Endothelial cell of umbilical vein (primary cell): ENCODE results near the gene SLC16A6. TPM values are rescaled to one million over a fixed set of nuclear protein-coding genes. Genes with fewer than 3 reads are reported as not detected.

Source experiments
- BruUV-seq: library from RNA; stranded (reverse); fragments of 400-500 nt; replicated peaks from 2 replicates; lab custom pipeline; 2021; lab: Mats Ljungman, UMichigan
- CTCF ChIA-PET: fragments of 300-600, 350-600 bp; sonication (Branson Sonifier 250); formaldehyde crosslinking; loops from one replicate; lab custom pipeline; 2021; ENCODE audit warnings: antibody characterized with exemption, inconsistent platforms; lab: Charles Lee
- POLR2A ChIA-PET: fragments of 300-600, 350-600 bp; sonication (Branson Sonifier 250); formaldehyde crosslinking; loops from one replicate; lab custom pipeline; 2021; ENCODE audit warnings: antibody characterized with exemption, inconsistent platforms; lab: Charles Lee
- DNase-seq: peaks from one replicate; pipeline ENCODE4 v3.0.0-alpha.2; 2011; ENCODE audit warnings: low read depth, low spot score
- FAIRE-seq: peaks from 2 replicates; lab custom pipeline; 2011; peaks lifted over from hg19 to GRCh38; lab: Jason Lieb, UNC
- H2AFZ ChIP-seq: 2 replicates; pipeline ENCODE4 v1.6.0; 2012; ENCODE audit warnings: low read depth, low read length, control low read depth, inconsistent platforms
- H3K27ac ChIP-seq: 2 replicates; pipeline ENCODE4 v1.5.1; 2011; ENCODE audit warnings: low read depth, mild to moderate bottlenecking, control low read depth, low read length, moderate library complexity; ENCODE audit not compliant: insufficient read depth
- H3K27me3 ChIP-seq, 2 experiments: 2 replicates each; pipeline versions ENCODE4 v1.6.0 to v1.6.1; 2011; ENCODE audit warnings: low read length in 2 of 2, mixed read lengths in 1 of 2; ENCODE audit not compliant: control insufficient read depth in 2 of 2, insufficient read depth in 2 of 2
- H3K36me3 ChIP-seq, 2 experiments: 2 replicates in 1 of 2; 3 replicates in 1 of 2; pipeline ENCODE4 v1.5.1; 2011; ENCODE audit warnings: low read length in 2 of 2, mild to moderate bottlenecking in 1 of 2, moderate library complexity in 1 of 2; ENCODE audit not compliant: control insufficient read depth in 2 of 2, insufficient read depth in 2 of 2; ENCODE audit errors: extremely low read depth in 1 of 2
- H3K4me1 ChIP-seq: 3 replicates; pipeline ENCODE4 v1.5.1; 2011; ENCODE audit warnings: mild to moderate bottlenecking, low read length; ENCODE audit not compliant: control insufficient read depth, insufficient read depth; ENCODE audit errors: extremely low read depth
- H3K4me2 ChIP-seq: 2 replicates; pipeline ENCODE4 v1.6.1; 2011; ENCODE audit warnings: low read length, control low read depth, mixed read lengths; ENCODE audit not compliant: insufficient read depth
- H3K4me3 ChIP-seq, 3 experiments: fragments of 200-600 bp in 1 of 3; sonication (generic), shearing (Covaris generic) in 1 of 3; replicated peaks in 1 of 3; 2 replicates each; pipeline ENCODE4 v1.5.1; 2011 to 2016; ENCODE audit warnings: control low read depth in 3 of 3, low read length in 3 of 3, mild to moderate bottlenecking in 2 of 3, inconsistent platforms in 1 of 3, low read depth in 1 of 3, moderate library complexity in 1 of 3; ENCODE audit not compliant: insufficient read depth in 1 of 3
- H3K79me2 ChIP-seq: 2 replicates; pipeline ENCODE4 v1.6.0; 2012; ENCODE audit warnings: low read length, inconsistent platforms; ENCODE audit not compliant: control insufficient read depth, insufficient read depth
- H3K9ac ChIP-seq: replicated peaks from 2 replicates; pipeline ENCODE3; 2011; ENCODE audit warnings: low read length, control low read depth; ENCODE audit not compliant: insufficient read depth; ENCODE audit errors: extremely low read depth
- H3K9me1 ChIP-seq: replicated peaks from 3 replicates; pipeline ENCODE4 v1.6.0; 2011; ENCODE audit warnings: mild to moderate bottlenecking, low read length; ENCODE audit not compliant: control insufficient read depth, insufficient read depth; ENCODE audit errors: extremely low read depth
- H3K9me3 ChIP-seq: replicated peaks from 2 replicates; pipeline ENCODE4 v1.5.1; 2012; ENCODE audit warnings: low read length, inconsistent platforms; ENCODE audit not compliant: control insufficient read depth, insufficient read depth
- H4K20me1 ChIP-seq: replicated peaks from 2 replicates; pipeline ENCODE3; 2011; ENCODE audit warnings: mild to moderate bottlenecking, low read length; ENCODE audit not compliant: control insufficient read depth, insufficient read depth; ENCODE audit errors: extremely low read depth
- EZH2 ChIP-seq: IDR thresholded peaks from 2 replicates; pipeline ENCODE4 v1.6.1; 2012; ENCODE audit warnings: borderline replicate concordance, low read depth, mild to moderate bottlenecking, moderate library complexity, low read length, inconsistent platforms; ENCODE audit not compliant: severe bottlenecking
- FOS ChIP-seq: IDR thresholded peaks from 2 replicates; pipeline ENCODE4 v1.6.1; 2011; ENCODE audit warnings: mild to moderate bottlenecking, low read length, moderate library complexity, borderline replicate concordance; ENCODE audit not compliant: insufficient read depth
- GATA2 ChIP-seq: IDR thresholded peaks from 2 replicates; pipeline ENCODE4 v1.7.0; 2011; ENCODE audit warnings: low read depth, mild to moderate bottlenecking, moderate library complexity, mixed read lengths, low read length; ENCODE audit not compliant: insufficient read length, insufficient read depth
- JUN ChIP-seq: IDR thresholded peaks from 2 replicates; pipeline ENCODE4 v1.6.1; 2011; ENCODE audit warnings: borderline replicate concordance, low read depth; ENCODE audit not compliant: insufficient read length, insufficient read depth
- MYC ChIP-seq: IDR thresholded peaks from one replicate; pipeline ENCODE4 v1.6.1; 2011; ENCODE audit warnings: mild to moderate bottlenecking, low read depth, low read length
- POLR2A ChIP-seq: IDR thresholded peaks from 2 replicates; pipeline ENCODE4 v1.6.1; 2012; ENCODE audit warnings: low read depth, mild to moderate bottlenecking, control low read depth, low read length
- dilution Hi-C: fragments of 300-500 bp; cut with MboI; formaldehyde crosslinking; loops from one replicate; pipeline ENCODE4 v1.15.0; 2019; ENCODE audit warnings: low sequenced_read_pairs; ENCODE audit not compliant: extremely low pct_ligation_motif_present
- intact Hi-C: fragments of 100-400 bp; cut with micrococcal nuclease; formaldehyde crosslinking; loops from one replicate; pipeline ENCODE4 v1.10.0; 2022
- polyA plus RNA-seq, 4 experiments: library from polyadenylated mRNA; depleted of rRNA in 3 of 4; stranded (reverse) in 3 of 4; unstranded in 1 of 4; fragments of >200 nt; gene quantifications; 2 replicates each; pipeline versions ENCODE4 v1.2.1 to v1.2.3, GENCODE V29; 2011 to 2012; ENCODE audit warnings: missing spikeins in 1 of 4
- total RNA-seq: library from RNA; stranded (reverse); gene quantifications from 2 replicates; pipeline ENCODE4 v1.2.3, GENCODE V29; 2021
- TF ChIP-seq, protein P1 (sequence below): IDR thresholded peaks from 2 replicates; pipeline ENCODE4 v1.6.1; 2011; ENCODE audit not compliant: insufficient read depth, insufficient read length
- TF ChIP-seq, protein P2 (sequence below), 2 donors: IDR thresholded peaks; 1 replicate in 1 of 2; 2 replicates in 1 of 2; pipeline ENCODE4 v1.5.1; 2011; ENCODE audit warnings: low read length in 2 of 2, mild to moderate bottlenecking in 2 of 2, moderate library complexity in 2 of 2, control low read depth in 1 of 2, inconsistent platforms in 1 of 2, low read depth in 1 of 2; ENCODE audit not compliant: insufficient read depth in 1 of 2; ENCODE audit errors: extremely low read depth in 1 of 2

SLC16A6 gene
- total and polyA plus RNA-seq, 2 donors (not counting 3 experiments of a cell fraction or from before 2014, with no cell fraction given): 0.65 to 0.91 TPM

DNA sequence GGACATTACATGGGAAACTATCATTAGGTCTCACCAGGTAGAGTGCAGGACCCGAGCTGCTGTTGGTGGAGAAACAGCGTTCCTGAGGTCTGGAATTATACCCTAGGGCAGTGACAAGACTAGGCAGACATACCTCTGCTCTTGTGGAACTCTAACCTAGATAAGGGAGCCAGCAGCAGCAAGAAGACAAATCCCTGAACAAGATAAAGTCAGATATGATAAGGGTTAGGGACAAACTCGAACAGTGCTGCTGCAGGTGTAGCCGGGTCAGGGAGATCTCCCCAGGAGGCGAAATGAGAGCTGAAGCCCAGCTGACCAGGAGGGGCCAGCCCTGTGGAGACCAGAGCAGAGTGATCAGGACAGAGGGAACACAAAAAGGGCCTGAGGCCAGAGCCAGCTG is 35.0 kb upstream of the SLC16A6 start:
- CTCF ChIA-PET: interaction anchor here (3.8 kb wide), 1 partner anchor 73 kb away, joined by 14 read pairs; no protein-coding TSS in a partner anchor
- no peak for FAIRE-seq

More for the DNA sequence above, 35.0 kb upstream of the SLC16A6 start:
- dilution Hi-C loops: no loop called here
- no TSS peak for BruUV-seq
- no peak overlapping the region for H3K4me3 ChIP-seq
- POLR2A ChIA-PET: no interaction called here
- no peak overlapping the region for H3K4me2 ChIP-seq
- no peak overlapping the region for H3K27ac ChIP-seq
- no peaks in the 10 kb centered on the region for H3K79me2 ChIP-seq
- no peaks in the 10 kb centered on the region for H3K9me1 ChIP-seq
- TF ChIP-seq JUN: no peak
- no peak for TF ChIP-seq EZH2
- TF ChIP-seq, protein P1, sequence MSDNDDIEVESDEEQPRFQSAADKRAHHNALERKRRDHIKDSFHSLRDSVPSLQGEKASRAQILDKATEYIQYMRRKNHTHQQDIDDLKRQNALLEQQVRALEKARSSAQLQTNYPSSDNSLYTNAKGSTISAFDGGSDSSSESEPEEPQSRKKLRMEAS: no peak
- no peak for TF ChIP-seq GATA2
- no peak for TF ChIP-seq FOS
- TF ChIP-seq POLR2A: no peak
- TF ChIP-seq, protein P2, sequence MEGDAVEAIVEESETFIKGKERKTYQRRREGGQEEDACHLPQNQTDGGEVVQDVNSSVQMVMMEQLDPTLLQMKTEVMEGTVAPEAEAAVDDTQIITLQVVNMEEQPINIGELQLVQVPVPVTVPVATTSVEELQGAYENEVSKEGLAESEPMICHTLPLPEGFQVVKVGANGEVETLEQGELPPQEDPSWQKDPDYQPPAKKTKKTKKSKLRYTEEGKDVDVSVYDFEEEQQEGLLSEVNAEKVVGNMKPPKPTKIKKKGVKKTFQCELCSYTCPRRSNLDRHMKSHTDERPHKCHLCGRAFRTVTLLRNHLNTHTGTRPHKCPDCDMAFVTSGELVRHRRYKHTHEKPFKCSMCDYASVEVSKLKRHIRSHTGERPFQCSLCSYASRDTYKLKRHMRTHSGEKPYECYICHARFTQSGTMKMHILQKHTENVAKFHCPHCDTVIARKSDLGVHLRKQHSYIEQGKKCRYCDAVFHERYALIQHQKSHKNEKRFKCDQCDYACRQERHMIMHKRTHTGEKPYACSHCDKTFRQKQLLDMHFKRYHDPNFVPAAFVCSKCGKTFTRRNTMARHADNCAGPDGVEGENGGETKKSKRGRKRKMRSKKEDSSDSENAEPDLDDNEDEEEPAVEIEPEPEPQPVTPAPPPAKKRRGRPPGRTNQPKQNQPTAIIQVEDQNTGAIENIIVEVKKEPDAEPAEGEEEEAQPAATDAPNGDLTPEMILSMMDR (IDR thresholded peaks at IDR 0.05; ENCODE audit: extremely low read depth in 1 of 2, insufficient read depth in 1 of 2, low read depth in 1 of 2, low read length in 2 of 2): no peak
- TF ChIP-seq MYC: no peak
- H3K27me3 ChIP-seq: no peaks in the 10 kb centered on the region
- intact Hi-C loops: no loop called here
- no peaks in the 10 kb centered on the region for H3K4me1 ChIP-seq
- no peak overlapping the region for H2AFZ ChIP-seq
- H3K36me3 ChIP-seq: no peaks in the 10 kb centered on the region
- H4K20me1 ChIP-seq: no peaks in the 10 kb centered on the region
- no peak for DNase-seq
- H3K9me3 ChIP-seq: no peaks in the 10 kb centered on the region
- H3K9ac ChIP-seq: no peak overlapping the region
